GM12865 (cell line): ENCODE results near the gene KCNIP4.
A peak's percentile ranks its signal among the peaks of the same experiment; 100 is the strongest.

Experiments used
- DNase-seq: peaks from one replicate; pipeline ENCODE4 v3.0.0; 2010; ENCODE audit warnings: low read depth
- H3K4me3 ChIP-seq: 2 replicates; pipeline ENCODE4 v1.5.1; 2011; ENCODE audit warnings: mild to moderate bottlenecking, low read depth, low read length, control low read depth
- CTCF ChIP-seq: IDR thresholded peaks from 2 replicates; pipeline ENCODE4 v1.5.1; 2011; ENCODE audit warnings: low read length, control low read depth, low read depth, inconsistent platforms; ENCODE audit not compliant: insufficient read depth; ENCODE audit errors: missing control alignments

KCNIP4 gene

GRCh38 chr4:21476757-21477156, 471.8 kb downstream of the KCNIP4 start:
- DNase-seq, result no peak
- no peak for TF ChIP-seq CTCF
- no peak overlapping the region for H3K4me3 ChIP-seq

GRCh38 chr4:21474195-21474594, 474.4 kb downstream of the KCNIP4 start:
- no peak for TF ChIP-seq CTCF
- no peak for DNase-seq
- H3K4me3 ChIP-seq, result no peak overlapping the region

GRCh38 chr4:21470535-21470934, 478.0 kb downstream of the KCNIP4 start:
- DNase-seq, result no peak
- TF ChIP-seq CTCF, result no peak
- H3K4me3 ChIP-seq, result no peak overlapping the region

- peak; percentile 25 for TF ChIP-seq CTCF
- no peak overlapping the region for H3K4me3 ChIP-seq
- DNase-seq, result no peak
Measured at GRCh38 chr4:21469438-21470300, 478.9 kb downstream of the KCNIP4 start.

- TF ChIP-seq CTCF, result no peak
- no peak overlapping the region for H3K4me3 ChIP-seq
- DNase-seq, result no peak
Measured at GRCh38 chr4:21467551-21467950, 481.0 kb downstream of the KCNIP4 start.

GRCh38 chr4:21457086-21457840, 491.3 kb downstream of the KCNIP4 start:
- DNase-seq, result no peak
- no peak for TF ChIP-seq CTCF

GRCh38 chr4:21454831-21455230, 493.7 kb downstream of the KCNIP4 start:
- H3K4me3 ChIP-seq, result no peak overlapping the region
- no peak for DNase-seq
- TF ChIP-seq CTCF, result no peak

More at GRCh38 chr4:21457086-21457840, 491.3 kb downstream of the KCNIP4 start:
- H3K4me3 ChIP-seq, result no peak overlapping the region
